K562 (cell line): ENCODE measurements around the gene TMEM120A. TPM values are rescaled to one million over a fixed set of nuclear protein-coding genes. Genes with fewer than 3 reads are reported as not detected.

Experiments
- ADNP ChIP-seq: fragments of 200-800 bp; sonication (Bioruptor generic); IDR thresholded peaks from 2 replicates; pipeline ENCODE4 v1.6.1; 2016; ENCODE audit warnings: missing genetic modification characterization, missing compliant biosample characterization
- ATF3 ChIP-seq, 2 experiments: fragments of 450-650 bp in 1 of 2; sonication (generic) in 1 of 2; formaldehyde crosslinking in 1 of 2; IDR thresholded peaks in 1 of 2; conservative IDR thresholded peaks in 1 of 2; 2 replicates each; pipeline versions ENCODE4 v1.6.1 to v1.8.1; 2016 to 2023; ENCODE audit warnings: mild to moderate bottlenecking in 2 of 2, moderate library complexity in 2 of 2, inconsistent platforms in 1 of 2, missing genetic modification reagents in 1 of 2
- CHD1 ChIP-seq: fragments of 200-600 bp; sonication (generic); IDR thresholded peaks from one replicate; pipeline ENCODE4 v1.6.1; 2012; ENCODE audit warnings: mild to moderate bottlenecking, moderate library complexity, low read length, inconsistent platforms
- COPS2 ChIP-seq: fragments of 450-650 bp; conservative IDR thresholded peaks from 2 replicates; pipeline ENCODE4 v1.6.1; 2016; ENCODE audit warnings: mild to moderate bottlenecking, moderate library complexity
- CUX1 ChIP-seq: fragments of 200-800 bp; sonication (Bioruptor generic); IDR thresholded peaks from 2 replicates; pipeline ENCODE4 v1.6.1; 2016; ENCODE audit warnings: missing genetic modification characterization, missing compliant biosample characterization
- EZH2 ChIP-seq: IDR thresholded peaks from 2 replicates; pipeline ENCODE4 v1.6.1; 2012; ENCODE audit warnings: low read depth, mild to moderate bottlenecking, inconsistent platforms, low read length, borderline replicate concordance
- GTF2E2 ChIP-seq: fragments of 200-800 bp; sonication (Bioruptor generic); IDR thresholded peaks from 2 replicates; pipeline ENCODE4 v1.6.1; 2016; ENCODE audit warnings: missing genetic modification characterization, missing compliant biosample characterization
- KAT8 ChIP-seq: fragments of 450-650 bp; IDR thresholded peaks from 2 replicates; pipeline ENCODE4 v1.6.1; 2016; ENCODE audit warnings: low read depth, mild to moderate bottlenecking
- MNT ChIP-seq, 2 experiments: fragments of 450-650 bp; conservative IDR thresholded peaks; 2 replicates each; pipeline ENCODE4 v1.6.1; 2017; ENCODE audit warnings: mild to moderate bottlenecking in 2 of 2, moderate library complexity in 2 of 2
- NCOR1 ChIP-seq: fragments of 450-650 bp; IDR thresholded peaks from 2 replicates; pipeline ENCODE4 v1.6.1; 2016; ENCODE audit warnings: mild to moderate bottlenecking, moderate library complexity
- PCBP1 ChIP-seq: fragments of 200-400 bp; formaldehyde crosslinking; IDR thresholded peaks from 2 replicates; pipeline ENCODE4 v1.6.1; 2018; ENCODE audit warnings: mild to moderate bottlenecking, low read depth, low read length; ENCODE audit not compliant: poor library complexity, severe bottlenecking
- POLR2B ChIP-seq: fragments of 450-650 bp; IDR thresholded peaks from 2 replicates; pipeline ENCODE4 v1.6.1; 2018; ENCODE audit warnings: low read depth; ENCODE audit not compliant: partially characterized antibody
- TAL1 ChIP-seq: fragments of 450-650 bp; IDR thresholded peaks from 2 replicates; pipeline ENCODE4 v1.6.1; 2016; ENCODE audit warnings: mild to moderate bottlenecking
- TGIF2 ChIP-seq: sonication (generic); formaldehyde crosslinking; IDR thresholded peaks from 2 replicates; pipeline ENCODE4 v1.8.1; 2022; ENCODE audit warnings: mild to moderate bottlenecking, missing genetic modification reagents, moderate library complexity
- ZBTB17 ChIP-seq: fragments of 450-650 bp; formaldehyde crosslinking; IDR thresholded peaks from 2 replicates; pipeline ENCODE4 v1.4.0; 2020; ENCODE audit warnings: mild to moderate bottlenecking
- ZFP91 ChIP-seq: sonication (generic); formaldehyde crosslinking; IDR thresholded peaks from 2 replicates; pipeline ENCODE4 v1.8.0; 2022; ENCODE audit warnings: mild to moderate bottlenecking, missing genetic modification reagents
- ZKSCAN8 ChIP-seq: fragments of 200-800 bp; sonication (Bioruptor generic); IDR thresholded peaks from 2 replicates; pipeline ENCODE4 v1.6.1; 2016; ENCODE audit warnings: missing genetic modification characterization, missing compliant biosample characterization
- ZNF507 ChIP-seq: conservative IDR thresholded peaks from 2 replicates; pipeline ENCODE4 v1.6.1; 2017; ENCODE audit warnings: missing genetic modification characterization, missing compliant biosample characterization
- polyA plus RNA-seq, 8 experiments: library from polyadenylated mRNA; depleted of rRNA in 4 of 8; stranded (reverse) in 5 of 8; unstranded in 3 of 8; fragments of >200 nt; fragmentation: Nextera tagmentation in 2 of 8; fragmentation: Illumina TruSeq in 1 of 8; extraction: Ambion mirVana in 2 of 8; extraction: Trizol in 1 of 8; gene quantifications; 2 replicates each; pipeline versions ENCODE4 v1.2.1 to v1.2.3, GENCODE V29; 2011 to 2014; ENCODE audit warnings: inconsistent platforms in 1 of 8, missing spikeins in 1 of 8
- total RNA-seq, 7 experiments: library from RNA; depleted of rRNA in 6 of 7; stranded (reverse); fragments of >200 nt in 6 of 7; fragmentation: Illumina TruSeq in 2 of 7; extraction: Trizol in 2 of 7; gene quantifications; 2 replicates each; pipeline versions ENCODE4 v1.2.1 to v1.2.3, GENCODE V29; 2011 to 2021; ENCODE audit warnings: low replicate concordance in 1 of 7

TMEM120A gene
- total and polyA plus RNA-seq, 9 of the 15 experiments (the other 6 are each of a cell fraction or from before 2014, with no cell fraction given): 2.3 to 90.2 (median 22.9) TPM

GRCh38 chr7:75937958-75938786, 56.2 kb downstream of the TMEM120A start (continued):
- no peak for TF ChIP-seq EZH2
- TF ChIP-seq ZFP91 (CRISPR knock-in tag): no peak
- TF ChIP-seq MNT (conservative IDR thresholded peaks at IDR 0.05): peak; percentile 95 to 98
- peak; percentile 66 for TF ChIP-seq NCOR1
- TF ChIP-seq COPS2: no peak
- TF ChIP-seq TGIF2 (CRISPR knock-in tag): no peak
- TF ChIP-seq TAL1: peak; percentile 45; the same call in 1 of the 2 replicates
- TF ChIP-seq ATF3 (IDR thresholded peaks at IDR 0.05): peak; percentile 95
- peak; percentile 60; the same call in 1 of the 2 replicates for TF ChIP-seq ATF3 (CRISPR knock-in tag; conservative IDR thresholded peaks at IDR 0.05)
- no peak for TF ChIP-seq ZNF507 (tag)
- TF ChIP-seq GTF2E2: no peak
- TF ChIP-seq CUX1 (CRISPR knock-in tag): no peak
- TF ChIP-seq POLR2B: no peak
- TF ChIP-seq CHD1: no peak
- TF ChIP-seq ZKSCAN8: peak; percentile 75; the same call in 1 of the 2 replicates
- no peak for TF ChIP-seq KAT8
- TF ChIP-seq ZBTB17 (CRISPR knock-in tag): peak; percentile 74
- no peak for TF ChIP-seq ADNP (tag)
- no peak for TF ChIP-seq PCBP1
